Medulla oblongata (tissue), 1 donor: ENCODE data around the gene UGGT2.
"Not testable (repeated sequence)": the region's sequence is repeated elsewhere in the genome, so short reads cannot be mapped to it uniquely, and the experiment has no call there.

Experiments used
- DNase-seq: peaks from one replicate; pipeline ENCODE4 v3.0.0-alpha.2; 2015; ENCODE audit errors: extremely low spot score

Gene UGGT2

DNA sequence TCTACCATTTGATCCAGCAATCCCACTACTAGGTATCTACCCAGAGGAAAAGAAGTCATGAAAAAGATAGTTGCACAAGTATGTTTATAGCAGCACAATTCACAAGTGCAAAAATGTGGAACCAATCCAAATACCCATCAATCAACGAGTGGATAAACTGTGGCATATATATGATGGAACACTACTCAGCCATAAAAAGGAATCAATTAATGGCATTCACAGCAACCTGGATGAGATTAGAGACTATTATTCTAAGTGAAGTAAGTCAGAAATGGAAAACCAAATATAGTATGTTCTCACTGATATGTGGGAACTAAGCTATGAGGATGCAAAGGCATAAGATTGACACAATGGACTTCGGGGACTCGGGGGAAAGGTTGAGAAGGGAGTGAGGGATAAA lies 1.3 kb downstream of the UGGT2 start:
- DNase-seq: not testable (repeated sequence)

- not testable (repeated sequence) for DNase-seq
Observed at GRCh38 chr13:96051491-96051890, 1.7 kb downstream of the UGGT2 start.

DNA sequence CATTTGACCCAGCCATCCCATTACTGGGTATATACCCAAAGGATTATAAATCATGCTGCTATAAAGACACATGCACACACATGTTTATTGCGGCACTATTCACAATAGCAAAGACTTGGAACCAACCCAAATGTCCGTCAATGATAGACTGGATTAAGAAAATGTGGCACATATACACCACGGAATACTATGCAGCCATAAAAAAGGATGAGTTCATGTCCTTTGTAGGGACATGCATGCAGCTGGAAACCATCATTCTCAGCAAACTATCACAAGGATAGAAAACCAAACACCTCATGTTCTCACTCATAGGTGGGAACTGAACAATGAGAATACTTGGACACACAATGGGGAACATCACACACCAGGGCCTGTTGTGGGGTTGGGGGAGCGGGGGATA lies 2.2 kb downstream of the UGGT2 start:
- not testable (repeated sequence) for DNase-seq

DNA sequence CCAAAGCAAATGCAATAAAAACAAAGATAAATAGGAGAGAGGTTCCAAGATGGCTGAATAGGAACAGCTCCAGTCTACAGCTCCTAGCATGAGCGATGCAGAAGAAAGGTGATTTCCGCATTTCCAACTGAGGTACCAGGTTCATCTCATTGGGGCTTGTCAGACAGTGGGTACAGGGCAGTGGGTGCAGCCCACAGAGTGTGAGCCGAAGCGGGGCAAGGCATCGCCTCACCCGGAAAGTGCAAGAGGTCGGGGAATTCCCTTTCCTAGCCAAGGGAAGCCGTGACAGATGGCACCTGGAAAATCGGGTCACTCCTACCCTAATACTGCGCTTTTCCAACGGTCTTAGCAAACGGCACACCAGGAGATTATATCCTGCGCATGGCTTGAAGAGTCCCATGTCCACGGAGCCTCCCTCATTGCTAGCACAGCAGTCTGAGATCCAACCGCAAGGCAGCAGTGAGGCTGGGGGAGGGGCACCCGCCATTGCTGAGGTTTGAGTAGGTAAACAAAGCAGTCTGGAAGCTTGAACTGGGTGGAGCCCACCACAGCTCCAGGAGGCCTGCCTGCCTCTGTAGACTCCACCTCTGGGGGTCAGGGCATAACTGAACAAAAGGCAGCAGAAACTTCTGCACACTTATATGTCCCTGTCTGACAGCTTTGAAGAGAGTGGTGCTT lies 6.6 kb downstream of the UGGT2 start:
- DNase-seq: not testable (repeated sequence)

- DNase-seq: no peak
Observed at GRCh38 chr13:96044238-96044637, 9.0 kb downstream of the UGGT2 start.

- DNase-seq: no peak
Observed at GRCh38 chr13:96041326-96042110, 11.7 kb downstream of the UGGT2 start.

GRCh38 chr13:96036515-96036914 lies 16.7 kb downstream of the UGGT2 start:
- no peak for DNase-seq

DNA sequence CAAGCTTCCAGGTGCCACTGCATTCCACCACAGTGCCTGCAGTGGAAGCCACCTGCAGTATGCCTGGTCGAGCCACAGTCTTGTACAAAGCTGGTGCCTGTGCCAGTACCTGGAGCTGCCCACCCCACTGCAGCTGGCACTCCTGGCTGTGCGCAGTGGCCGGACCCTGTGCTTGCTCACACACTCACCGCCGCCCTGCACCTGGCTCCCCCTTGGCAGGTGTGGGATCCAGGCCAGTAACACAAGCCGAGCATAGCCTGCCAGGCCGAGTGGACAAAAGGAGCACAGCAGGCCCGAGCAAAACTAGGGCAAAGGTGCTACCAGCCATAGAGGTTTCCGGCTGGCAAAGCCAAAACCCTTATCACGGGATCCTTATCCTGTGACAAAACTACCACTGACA lies 18.5 kb downstream of the UGGT2 start:
- DNase-seq: no peak

DNA sequence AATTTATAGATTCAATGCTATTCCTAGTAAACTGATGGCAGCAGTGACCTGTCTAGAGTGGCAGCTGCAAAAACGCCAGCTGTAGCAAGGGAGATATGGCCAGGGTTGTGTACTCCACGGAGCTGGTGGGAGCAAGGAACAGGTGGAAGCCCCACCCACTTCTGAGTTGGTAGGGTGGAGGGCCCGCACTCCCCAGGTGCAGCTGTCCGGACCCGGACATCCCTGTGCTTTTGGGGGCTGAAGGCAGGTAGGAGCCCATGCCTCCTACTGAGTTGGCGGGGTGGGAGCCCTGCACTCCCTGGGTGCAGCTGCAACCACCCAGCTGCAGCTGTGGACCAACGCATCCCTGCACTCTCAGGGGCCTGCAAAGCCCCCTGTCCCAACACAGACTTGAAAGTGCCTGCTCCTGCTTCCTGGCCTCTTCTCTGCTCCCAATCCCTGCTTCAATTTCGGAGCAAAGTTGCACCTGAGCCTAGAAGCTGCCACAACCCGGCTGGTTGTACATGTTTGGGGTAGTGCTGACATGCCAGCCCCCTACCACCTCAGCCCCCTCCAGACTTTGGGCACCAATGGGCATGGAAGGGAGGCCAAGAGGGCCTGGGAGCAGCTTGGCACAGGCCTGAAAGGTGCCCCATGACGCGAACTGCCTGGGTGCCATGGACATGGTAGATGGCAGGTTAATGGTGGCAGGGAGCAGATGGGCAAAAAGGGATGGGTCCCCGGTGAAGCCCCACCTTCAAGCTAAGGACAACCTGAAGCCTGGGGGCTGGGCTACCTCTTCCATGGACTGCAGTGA lies 19.8 kb downstream of the UGGT2 start:
- no peak for DNase-seq

GRCh38 chr13:96032717-96033116 lies 20.5 kb downstream of the UGGT2 start:
- DNase-seq: no peak

GRCh38 chr13:96029002-96029401 lies 24.2 kb downstream of the UGGT2 start:
- DNase-seq: no peak

DNA sequence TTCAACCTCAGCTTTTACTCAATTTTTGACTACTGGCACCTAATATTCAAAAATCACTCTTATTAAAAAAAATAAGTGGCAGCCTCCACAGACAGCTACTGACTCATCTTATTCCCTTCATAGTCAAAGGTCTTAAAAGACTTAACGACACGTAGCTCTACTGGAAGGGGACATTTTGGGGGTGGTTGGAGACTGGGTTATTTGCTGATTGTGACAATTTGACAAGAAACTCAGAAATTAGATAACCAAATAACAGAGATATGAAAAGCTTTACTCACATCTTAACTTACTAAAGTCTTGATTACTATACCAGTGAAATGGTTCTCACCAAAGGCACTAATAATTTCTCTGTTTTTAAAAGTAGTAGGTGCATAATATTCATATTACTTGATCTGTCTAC lies 25.7 kb downstream of the UGGT2 start:
- no peak for DNase-seq

- no peak for DNase-seq
Observed at GRCh38 chr13:96025283-96025682, 27.9 kb downstream of the UGGT2 start.

DNA sequence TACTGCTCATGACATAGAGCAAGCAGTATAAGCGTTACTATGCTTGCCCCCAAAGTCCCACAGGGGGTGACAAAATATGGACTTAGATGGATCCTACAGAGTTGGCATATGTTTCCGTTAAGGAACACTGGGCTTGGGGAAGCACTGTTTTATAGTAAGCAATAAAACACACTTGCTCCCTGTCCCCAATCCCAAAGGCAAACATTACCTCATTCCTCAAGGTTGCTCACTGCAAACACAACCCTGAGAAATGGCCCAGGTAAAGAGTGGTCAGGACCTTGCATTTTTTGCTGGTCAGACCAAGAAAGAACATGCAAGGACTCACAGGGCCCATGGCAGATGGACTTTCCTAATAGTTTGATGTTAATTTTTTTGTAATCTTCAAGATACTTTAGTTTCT lies 32.3 kb downstream of the UGGT2 start:
- DNase-seq: no peak

DNA sequence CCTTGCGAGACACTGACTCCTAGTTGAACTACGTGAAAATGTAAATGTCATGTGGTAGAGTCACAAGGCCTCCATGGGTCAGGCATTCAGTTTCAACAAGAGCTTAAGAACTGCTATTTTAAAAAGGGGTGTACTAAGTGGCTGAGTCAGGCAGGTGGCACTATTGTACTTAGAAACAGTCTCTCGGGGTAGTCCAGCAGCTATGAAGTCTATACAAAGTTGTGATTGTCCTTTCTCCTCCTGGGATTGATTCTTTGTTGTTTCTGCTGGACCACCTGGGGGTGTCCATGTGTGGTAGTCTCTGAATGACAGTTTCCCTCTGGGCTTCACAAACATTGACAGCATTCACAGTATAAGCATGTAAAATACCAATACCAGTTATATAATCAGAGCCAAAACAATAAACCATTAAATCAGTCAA lies 33.0 kb downstream of the UGGT2 start:
- peak; percentile 84 for DNase-seq

- no peak for DNase-seq
Observed at GRCh38 chr13:96018135-96018534, 35.1 kb downstream of the UGGT2 start.

DNA sequence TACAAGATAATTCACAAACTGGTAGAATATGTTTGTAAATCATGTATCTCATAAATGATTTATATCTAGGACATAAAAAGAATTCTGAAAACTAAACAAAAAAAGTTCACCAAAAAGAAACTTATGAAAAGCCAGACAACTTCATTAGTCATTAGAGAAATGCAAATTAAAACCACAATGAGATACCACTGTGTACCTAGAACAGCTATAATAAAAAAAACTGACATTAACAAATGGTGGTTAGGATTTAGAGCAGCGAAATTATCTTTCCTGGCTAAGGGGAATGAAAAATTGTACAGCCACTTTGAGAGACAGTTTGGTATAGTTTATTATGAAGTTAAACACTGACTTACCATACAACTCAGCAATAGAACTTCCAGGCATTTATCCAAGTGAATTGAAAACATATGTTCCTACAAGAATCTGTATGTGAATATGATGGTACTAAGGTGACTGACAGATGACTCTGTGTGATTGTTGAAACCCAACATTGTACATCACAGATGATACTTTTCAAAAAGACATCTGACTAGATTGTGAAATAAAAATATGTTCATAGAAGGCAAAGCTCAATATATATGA lies 41.8 kb downstream of the UGGT2 start:
- DNase-seq: no peak

- no peak for DNase-seq
Observed at GRCh38 chr13:96003304-96003703, 49.9 kb downstream of the UGGT2 start.

- DNase-seq: no peak
Observed at GRCh38 chr13:96002322-96003131, 50.7 kb downstream of the UGGT2 start.

GRCh38 chr13:96000069-96000468 lies 53.1 kb downstream of the UGGT2 start:
- no peak for DNase-seq

DNA sequence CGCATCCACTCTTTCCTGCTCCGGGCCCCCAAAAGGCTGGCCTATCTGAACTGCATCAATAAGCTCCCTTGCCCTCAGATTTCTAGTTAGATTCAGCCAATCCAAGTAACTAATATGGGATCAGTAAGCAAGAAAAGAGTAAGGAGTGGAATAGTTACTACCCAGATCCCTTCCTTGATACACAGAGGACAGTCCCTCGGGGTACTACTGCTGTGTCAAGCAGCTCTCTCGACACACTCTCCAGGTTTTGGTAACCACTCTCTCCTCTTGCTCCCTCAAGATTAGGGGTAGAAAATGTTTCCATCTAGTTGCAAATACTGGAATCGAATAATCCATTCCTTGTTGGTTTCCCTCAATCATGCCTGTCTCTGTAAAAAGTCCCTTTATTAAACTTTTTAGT lies 65.4 kb downstream of the UGGT2 start:
- DNase-seq: no peak
